GM12878 (cell line): ENCODE measurements around the gene DDX49. TPM values are rescaled to one million over a fixed set of nuclear protein-coding genes. Genes with fewer than 3 reads are reported as not detected.

Source experiments
- ATAC-seq: fragments of 200-7000 bp; cut with Tn5 transposase; 3 replicates; pipeline ENCODE4 v1.9.1; 2020; ENCODE audit warnings: mild to moderate bottlenecking, moderate library complexity
- BruUV-seq: library from RNA; stranded (reverse); fragments of 400-500 nt; replicated peaks from 2 replicates; lab custom pipeline; 2021; lab: Mats Ljungman, UMichigan
- CTCF ChIA-PET: fragments of 300-600 bp; sonication (Branson Sonifier 250); formaldehyde crosslinking; extraction: SDS; loops from one replicate; lab custom pipeline; 2021; ENCODE audit warnings: inconsistent platforms; lab: Yijun Ruan, JAX
- POLR2A ChIA-PET: fragments of 350-600 bp; formaldehyde crosslinking; extraction: SDS; loops from one replicate; lab custom pipeline; 2021; ENCODE audit warnings: inconsistent platforms; lab: Charles Lee
- RAD21 ChIA-PET: fragments of 300-600 bp; sonication (Branson Sonifier 250); formaldehyde crosslinking; loops from one replicate; lab custom pipeline; 2023; ENCODE audit warnings: antibody characterized with exemption; ENCODE audit not compliant: unreplicated experiment; lab: Charles Lee
- SMC1A ChIA-PET: fragments of 300-600 bp; sonication (Branson Sonifier 250); formaldehyde crosslinking; loops from one replicate; lab custom pipeline; 2023; ENCODE audit not compliant: unreplicated experiment, uncharacterized antibody; lab: Charles Lee
- DNase-seq: peaks from one replicate; pipeline ENCODE4 v3.0.0-alpha.2; 2011; ENCODE audit warnings: low read depth, low spot score
- FAIRE-seq: peaks from 3 replicates; lab custom pipeline; 2011; peaks lifted over from hg19 to GRCh38; lab: Jason Lieb, UNC
- H2AFZ ChIP-seq: 2 replicates; pipeline ENCODE4 v1.6.0; 2011; ENCODE audit warnings: low read depth, low read length, control low read depth; ENCODE audit not compliant: control insufficient read depth
- H3K27ac ChIP-seq: 2 replicates; pipeline ENCODE4 v1.5.1; 2011; ENCODE audit warnings: control low read depth; ENCODE audit not compliant: control insufficient read depth, insufficient read depth
- H3K27me3 ChIP-seq, 2 experiments: replicated peaks in 1 of 2; 2 replicates each; pipeline versions ENCODE4 v1.6.0 to v1.6.1; 2011; ENCODE audit warnings: low read length in 1 of 2; ENCODE audit not compliant: control insufficient read depth in 2 of 2, insufficient read depth in 2 of 2
- H3K36me3 ChIP-seq, 2 experiments: 2 replicates each; pipeline ENCODE4 v1.5.1; 2011; ENCODE audit warnings: low read length in 1 of 2; ENCODE audit not compliant: control insufficient read depth in 2 of 2, insufficient read depth in 2 of 2
- H3K4me1 ChIP-seq: 2 replicates; pipeline ENCODE4 v1.6.1; 2011; ENCODE audit warnings: mild to moderate bottlenecking, low read length, moderate library complexity, mixed read lengths; ENCODE audit not compliant: control insufficient read depth, insufficient read depth
- H3K4me2 ChIP-seq: 2 replicates; pipeline ENCODE4 v1.6.0; 2011; ENCODE audit warnings: control low read depth; ENCODE audit not compliant: control insufficient read depth, insufficient read depth
- H3K4me3 ChIP-seq: fragments of 200-600 bp; sonication (generic); 2 replicates; pipeline ENCODE4 v1.5.1; 2016
- H3K79me2 ChIP-seq: 2 replicates; pipeline ENCODE4 v1.6.0; 2011; ENCODE audit warnings: low read length; ENCODE audit not compliant: control insufficient read depth, insufficient read depth
- H3K9ac ChIP-seq: 2 replicates; pipeline ENCODE4 v1.8.0; 2011; ENCODE audit warnings: low read length, control low read depth, mixed read lengths; ENCODE audit not compliant: control insufficient read depth, insufficient read depth
- H3K9me3 ChIP-seq: replicated peaks from 3 replicates; pipeline ENCODE4 v1.5.1; 2011; ENCODE audit warnings: mild to moderate bottlenecking, low read length; ENCODE audit not compliant: control insufficient read depth, insufficient read depth
- H4K20me1 ChIP-seq: 2 replicates; pipeline ENCODE4 v1.6.0; 2011; ENCODE audit not compliant: control insufficient read depth, insufficient read depth
- ASH2L ChIP-seq: fragments of 300-600, 200-600 bp; sonication (generic); IDR thresholded peaks from 2 replicates; pipeline ENCODE4 v1.6.1; 2017; ENCODE audit warnings: low read depth, mild to moderate bottlenecking, borderline replicate concordance
- BCL11A ChIP-seq: IDR thresholded peaks from 2 replicates; pipeline ENCODE4 v1.6.1; 2011; ENCODE audit warnings: low read depth, low read length
- HCFC1 ChIP-seq: fragments of 150-350 bp; IDR thresholded peaks from 2 replicates; pipeline ENCODE4 v1.6.1; 2014; ENCODE audit warnings: low read length
- HDAC6 ChIP-seq: fragments of 200-600 bp; sonication (generic); IDR thresholded peaks from one replicate; pipeline ENCODE4 v1.8.0; 2017; ENCODE audit warnings: antibody characterized with exemption; ENCODE audit not compliant: unreplicated experiment
- RFX5 ChIP-seq: IDR thresholded peaks from 2 replicates; pipeline ENCODE4 v1.6.1; 2011; ENCODE audit warnings: low read depth, low read length, improper control_type of control experiment
- SIN3A ChIP-seq: IDR thresholded peaks from 2 replicates; pipeline ENCODE4 v1.6.1; 2012; ENCODE audit warnings: low read depth, low read length, improper control_type of control experiment
- YBX1 ChIP-seq: fragments of 450-650 bp; IDR thresholded peaks from 2 replicates; pipeline ENCODE4 v1.6.1; 2016; ENCODE audit warnings: antibody characterized with exemption
- ZNF274 ChIP-seq: IDR thresholded peaks from one replicate; pipeline ENCODE4 v1.8.0; 2011; ENCODE audit not compliant: insufficient read length, insufficient read depth
- WGBS: methylation state at CpG from one replicate; pipeline ENCODE4 v1.1.6; 2016; ENCODE audit warnings: low lambda C conversion rate; ENCODE audit not compliant: insufficient replicate concordance, insufficient coverage; ENCODE audit errors: missing lambda C conversion rate; 5-methylcytosine and 5-hydroxymethylcytosine counted together
- in situ Hi-C: fragments of 300-500 bp; cut with MboI; formaldehyde crosslinking; loops from 9 replicates; pipeline ENCODE4 v1.14.3; 2018; ENCODE audit warnings: mixed read lengths
- intact Hi-C: fragments of 100-400 bp; cut with micrococcal nuclease; formaldehyde crosslinking; loops from one replicate; pipeline ENCODE4 v1.14.2; 2022; ENCODE audit not compliant: unreplicated experiment
- polyA plus RNA-seq, 11 experiments: library from polyadenylated mRNA; depleted of rRNA in 4 of 11; unstranded in 6 of 11; stranded (reverse) in 5 of 11; fragments of >200 nt; fragmentation: Nextera tagmentation in 4 of 11; fragmentation: Illumina TruSeq in 1 of 11; extraction: Ambion mirVana in 4 of 11; extraction: Trizol in 1 of 11; gene quantifications; 1 replicate in 1 of 11; 2 replicates in 10 of 11; pipeline versions ENCODE4 v1.2.1 to v1.2.3, GENCODE V29; 2011 to 2016; ENCODE audit warnings: inconsistent platforms in 2 of 11, missing spikeins in 2 of 11, low read depth in 1 of 11
- total RNA-seq, 4 experiments: library from RNA; depleted of rRNA in 3 of 4; stranded (reverse); fragments of >200 nt in 3 of 4; fragmentation: Illumina TruSeq in 1 of 4; extraction: Trizol in 1 of 4; gene quantifications; 2 replicates each; pipeline versions ENCODE4 v1.2.1 to v1.2.3, GENCODE V29; 2013 to 2021
- TF ChIP-seq, protein P1 (sequence below): fragments of 450-650 bp; formaldehyde crosslinking; IDR thresholded peaks from 2 replicates; pipeline ENCODE4 v1.5.0; 2022; ENCODE audit warnings: mild to moderate bottlenecking, missing genetic modification characterization
- TF ChIP-seq, protein P2 (sequence below), 3 experiments: IDR thresholded peaks in 2 of 3; conservative IDR thresholded peaks in 1 of 3; 2 replicates each; pipeline ENCODE4 v1.5.1; 2011; ENCODE audit warnings: low read depth in 3 of 3, low read length in 3 of 3, mild to moderate bottlenecking in 3 of 3, control low read depth in 2 of 3, moderate library complexity in 2 of 3, inconsistent platforms in 1 of 3, mixed read lengths in 1 of 3; ENCODE audit not compliant: control insufficient read depth in 2 of 3, insufficient read depth in 1 of 3; ENCODE audit errors: extremely low read depth in 1 of 3

The DDX49 gene
- total and polyA plus RNA-seq, 10 of the 15 experiments (the other 5 are each of a cell fraction or from before 2014, with no cell fraction given) = 0.58 to 102 (median 48.1) TPM

DNA sequence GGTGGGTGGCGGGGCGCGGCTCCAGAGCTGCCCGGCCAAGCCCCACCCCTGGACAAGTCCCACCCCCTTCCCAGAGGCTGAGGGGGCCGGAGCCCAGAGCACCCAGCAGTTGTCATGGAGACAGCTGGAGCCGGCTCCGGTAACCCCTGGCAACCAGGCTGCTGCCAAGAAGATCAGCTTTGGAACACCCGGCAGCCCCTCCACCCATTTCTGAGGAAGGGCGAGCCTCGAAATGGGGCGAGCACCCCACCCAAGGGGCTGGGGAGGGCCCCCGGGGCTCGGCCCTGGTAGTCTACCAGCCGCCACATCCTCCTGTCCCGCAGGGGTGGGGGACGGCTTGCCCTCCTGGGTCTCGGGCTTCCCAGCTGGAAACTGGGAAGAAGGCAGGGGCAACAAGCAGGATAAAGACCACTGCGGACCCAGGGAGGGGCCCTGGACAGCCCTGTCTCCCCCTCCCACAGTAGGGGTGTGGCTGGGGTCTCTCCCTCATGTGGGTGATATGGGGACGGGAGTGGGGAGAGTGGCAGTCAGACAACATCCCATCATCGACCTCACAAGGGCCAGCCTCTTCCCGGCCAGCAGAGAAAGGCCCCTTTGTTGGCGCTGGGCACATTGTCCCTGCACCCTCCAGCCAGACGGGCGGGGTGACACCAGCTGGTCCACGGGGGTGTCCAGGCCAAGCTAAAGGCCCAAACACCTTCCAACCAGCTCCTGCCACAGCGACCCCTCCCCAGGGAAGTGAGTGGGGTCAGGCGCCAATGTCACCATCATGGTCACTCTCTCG, 25.1 kb upstream of the DDX49 start:
- CTCF ChIA-PET = no interaction called here
- no TSS peak for BruUV-seq

DNA sequence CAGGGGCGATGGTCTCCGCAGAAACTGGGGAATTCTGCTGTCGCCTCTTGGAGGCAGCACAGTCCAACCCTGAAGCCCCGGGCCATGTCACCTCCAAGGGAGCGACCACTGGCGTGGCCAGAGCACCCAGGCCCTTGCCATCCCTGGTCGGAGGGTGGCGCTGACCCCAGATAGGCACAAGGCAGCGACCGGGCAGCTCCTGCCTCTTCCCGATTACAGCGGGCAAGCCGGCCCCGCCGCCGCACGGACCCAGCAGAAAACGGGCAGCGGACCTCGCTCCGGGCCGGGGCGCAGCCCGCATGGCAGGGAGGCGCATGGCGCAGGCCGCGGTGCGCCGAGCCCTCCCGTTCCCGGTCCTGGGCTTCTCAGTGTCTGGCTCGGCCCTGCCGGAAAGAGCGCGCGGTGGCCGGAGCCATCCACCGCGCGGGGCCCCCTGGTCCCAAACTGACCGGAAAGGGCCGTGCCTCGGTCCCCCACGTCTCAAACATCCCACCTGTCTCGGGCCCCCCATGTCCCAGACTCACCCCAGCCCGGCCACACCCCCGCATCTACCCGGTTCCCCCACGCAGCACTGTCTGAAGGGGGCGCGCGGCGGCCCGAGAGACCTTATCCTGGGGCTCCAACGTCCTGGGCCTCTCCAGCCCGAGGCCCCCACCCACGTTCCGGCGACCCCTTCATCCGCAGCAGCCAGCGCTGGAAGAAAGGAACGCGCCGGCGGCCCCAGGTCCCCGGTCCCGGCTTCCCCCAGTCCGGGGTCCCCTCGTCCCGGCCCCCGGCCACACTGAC, 24.3 kb upstream of the DDX49 start:
- ChIA-PET SMC1A (no interaction called here), POLR2A (no interaction called here), RAD21 (no interaction called here), CTCF (no interaction called here)
- no peaks in the 10 kb centered on the region for H4K20me1 ChIP-seq
- no peak for FAIRE-seq
- peaks cover 4% of the 10 kb centered on the region in 2 experiments; a peak in 3 of 4 replicates for H3K27me3 ChIP-seq
- no peaks in the 10 kb centered on the region for H3K4me1 ChIP-seq
- peak; percentile 50 for ATAC-seq
- peaks cover 0 to 4% of the 10 kb centered on the region in 2 experiments; a peak in 2 of 4 replicates for H3K36me3 ChIP-seq
- no peaks in the 10 kb centered on the region for H3K9me3 ChIP-seq
- DNase-seq = no peak
- 4% methylated on average over 52 of the region's 72 CpGs for WGBS
- intact Hi-C loops = no loop called here
- H3K27ac ChIP-seq = no peak overlapping the region
- no peak overlapping the region for H3K9ac ChIP-seq
- BruUV-seq = no TSS peak
- in situ Hi-C loops = no loop called here
- no peak overlapping the region for H3K4me3 ChIP-seq
- 0 out of 2 replicates have a peak overlapping the region, but pooled peaks have one; percentile 17 for H3K4me2 ChIP-seq
- H2AFZ ChIP-seq = no peak overlapping the region
- no peaks in the 10 kb centered on the region for H3K79me2 ChIP-seq
- no peak for TF ChIP-seq ASH2L
- TF ChIP-seq HDAC6 = peak; percentile 95
- TF ChIP-seq, protein P1, sequence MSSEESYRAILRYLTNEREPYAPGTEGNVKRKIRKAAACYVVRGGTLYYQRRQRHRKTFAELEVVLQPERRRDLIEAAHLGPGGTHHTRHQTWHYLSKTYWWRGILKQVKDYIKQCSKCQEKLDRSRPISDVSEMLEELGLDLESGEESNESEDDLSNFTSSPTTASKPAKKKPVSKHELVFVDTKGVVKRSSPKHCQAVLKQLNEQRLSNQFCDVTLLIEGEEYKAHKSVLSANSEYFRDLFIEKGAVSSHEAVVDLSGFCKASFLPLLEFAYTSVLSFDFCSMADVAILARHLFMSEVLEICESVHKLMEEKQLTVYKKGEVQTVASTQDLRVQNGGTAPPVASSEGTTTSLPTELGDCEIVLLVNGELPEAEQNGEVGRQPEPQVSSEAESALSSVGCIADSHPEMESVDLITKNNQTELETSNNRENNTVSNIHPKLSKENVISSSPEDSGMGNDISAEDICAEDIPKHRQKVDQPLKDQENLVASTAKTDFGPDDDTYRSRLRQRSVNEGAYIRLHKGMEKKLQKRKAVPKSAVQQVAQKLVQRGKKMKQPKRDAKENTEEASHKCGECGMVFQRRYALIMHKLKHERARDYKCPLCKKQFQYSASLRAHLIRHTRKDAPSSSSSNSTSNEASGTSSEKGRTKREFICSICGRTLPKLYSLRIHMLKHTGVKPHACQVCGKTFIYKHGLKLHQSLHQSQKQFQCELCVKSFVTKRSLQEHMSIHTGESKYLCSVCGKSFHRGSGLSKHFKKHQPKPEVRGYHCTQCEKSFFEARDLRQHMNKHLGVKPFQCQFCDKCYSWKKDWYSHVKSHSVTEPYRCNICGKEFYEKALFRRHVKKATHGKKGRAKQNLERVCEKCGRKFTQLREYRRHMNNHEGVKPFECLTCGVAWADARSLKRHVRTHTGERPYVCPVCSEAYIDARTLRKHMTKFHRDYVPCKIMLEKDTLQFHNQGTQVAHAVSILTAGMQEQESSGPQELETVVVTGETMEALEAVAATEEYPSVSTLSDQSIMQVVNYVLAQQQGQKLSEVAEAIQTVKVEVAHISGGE (CRISPR knock-in tag) = no peak
- TF ChIP-seq RFX5 = no peak
- TF ChIP-seq, protein P2, sequence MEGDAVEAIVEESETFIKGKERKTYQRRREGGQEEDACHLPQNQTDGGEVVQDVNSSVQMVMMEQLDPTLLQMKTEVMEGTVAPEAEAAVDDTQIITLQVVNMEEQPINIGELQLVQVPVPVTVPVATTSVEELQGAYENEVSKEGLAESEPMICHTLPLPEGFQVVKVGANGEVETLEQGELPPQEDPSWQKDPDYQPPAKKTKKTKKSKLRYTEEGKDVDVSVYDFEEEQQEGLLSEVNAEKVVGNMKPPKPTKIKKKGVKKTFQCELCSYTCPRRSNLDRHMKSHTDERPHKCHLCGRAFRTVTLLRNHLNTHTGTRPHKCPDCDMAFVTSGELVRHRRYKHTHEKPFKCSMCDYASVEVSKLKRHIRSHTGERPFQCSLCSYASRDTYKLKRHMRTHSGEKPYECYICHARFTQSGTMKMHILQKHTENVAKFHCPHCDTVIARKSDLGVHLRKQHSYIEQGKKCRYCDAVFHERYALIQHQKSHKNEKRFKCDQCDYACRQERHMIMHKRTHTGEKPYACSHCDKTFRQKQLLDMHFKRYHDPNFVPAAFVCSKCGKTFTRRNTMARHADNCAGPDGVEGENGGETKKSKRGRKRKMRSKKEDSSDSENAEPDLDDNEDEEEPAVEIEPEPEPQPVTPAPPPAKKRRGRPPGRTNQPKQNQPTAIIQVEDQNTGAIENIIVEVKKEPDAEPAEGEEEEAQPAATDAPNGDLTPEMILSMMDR (IDR thresholded peaks at IDR 0.05 in 2 of 3, conservative IDR thresholded peaks at IDR 0.05 in 1 of 3; ENCODE audit: control insufficient read depth in 2 of 3, extremely low read depth in 1 of 3, insufficient read depth in 1 of 3, low read depth in 3 of 3, low read length in 3 of 3) = peak in 1 of 3 experiments; percentile 14; a peak in 2 of 6 replicates
- TF ChIP-seq YBX1 = no peak
- no peak for TF ChIP-seq ZNF274
- TF ChIP-seq SIN3A = no peak
- no peak for TF ChIP-seq HCFC1

More for the DNA sequence above, 25.1 kb upstream of the DDX49 start:
- WGBS = 11% methylated on average over 21 of the region's 28 CpGs
- H3K79me2 ChIP-seq = no peaks in the 10 kb centered on the region
- peaks cover 0 to 1% of the 10 kb centered on the region in 2 experiments; a peak in 2 of 4 replicates for H3K36me3 ChIP-seq
- DNase-seq (no peak), FAIRE-seq (no peak), ATAC-seq (no peak)
- no peak for TF ChIP-seq BCL11A
- RAD21 ChIA-PET = no interaction called here
- in situ Hi-C loops = no loop called here
- H2AFZ ChIP-seq = no peak overlapping the region
- peaks cover 4% of the 10 kb centered on the region in 2 experiments; a peak in 3 of 4 replicates for H3K27me3 ChIP-seq
- no peak overlapping the region for H3K27ac ChIP-seq
- no peaks in the 10 kb centered on the region for H4K20me1 ChIP-seq
- SMC1A ChIA-PET = interaction anchor here (0.6 kb wide), 1 partner anchor 127 kb away, joined by 3 read pairs; no protein-coding TSS in a partner anchor
- POLR2A ChIA-PET = no interaction called here
- intact Hi-C loops = no loop called here
- H3K4me2 ChIP-seq = no peak overlapping the region
- H3K4me3 ChIP-seq = no peak overlapping the region
- no peaks in the 10 kb centered on the region for H3K4me1 ChIP-seq
- H3K9me3 ChIP-seq = no peaks in the 10 kb centered on the region
- H3K9ac ChIP-seq = no peak overlapping the region
